GM18505 (cell line): ENCODE measurements around the gene CDKN2AIPNL.
"Not testable (repeated sequence)": the region's sequence is repeated elsewhere in the genome, so short reads cannot be mapped to it uniquely, and the experiment has no call there.

Experiments
- ATAC-seq: cut with Tn5 transposase; IDR thresholded peaks from one replicate; pipeline ENCODE4 v1.9.1; 2021; ENCODE audit not compliant: unreplicated experiment
- POLR2A ChIP-seq: IDR thresholded peaks from 4 replicates; pipeline ENCODE4 v1.6.1; 2011; ENCODE audit warnings: borderline replicate concordance; ENCODE audit not compliant: insufficient read depth, insufficient read length; ENCODE audit errors: extremely low read depth

Gene CDKN2AIPNL

DNA sequence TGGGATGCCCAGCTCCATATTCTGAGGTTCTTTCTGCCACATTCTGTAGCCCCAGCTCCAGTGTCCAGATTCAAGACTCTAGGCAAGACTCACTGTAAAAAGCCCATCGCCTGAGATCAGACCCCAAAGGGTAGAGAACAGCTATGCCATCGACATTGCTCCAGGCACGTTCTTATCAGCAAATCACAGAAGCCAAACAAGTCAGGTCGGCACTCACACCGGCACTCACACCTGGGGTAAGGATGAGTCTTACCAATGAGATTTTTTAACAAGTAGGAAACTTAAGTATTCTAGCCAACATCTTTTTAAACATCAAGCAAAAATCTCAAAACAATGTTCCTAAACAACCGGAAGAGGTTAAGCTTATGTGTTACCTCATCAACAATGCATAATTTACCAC is 2.4 kb downstream of the CDKN2AIPNL start:
- no peak for ATAC-seq
- no peak for TF ChIP-seq POLR2A

DNA sequence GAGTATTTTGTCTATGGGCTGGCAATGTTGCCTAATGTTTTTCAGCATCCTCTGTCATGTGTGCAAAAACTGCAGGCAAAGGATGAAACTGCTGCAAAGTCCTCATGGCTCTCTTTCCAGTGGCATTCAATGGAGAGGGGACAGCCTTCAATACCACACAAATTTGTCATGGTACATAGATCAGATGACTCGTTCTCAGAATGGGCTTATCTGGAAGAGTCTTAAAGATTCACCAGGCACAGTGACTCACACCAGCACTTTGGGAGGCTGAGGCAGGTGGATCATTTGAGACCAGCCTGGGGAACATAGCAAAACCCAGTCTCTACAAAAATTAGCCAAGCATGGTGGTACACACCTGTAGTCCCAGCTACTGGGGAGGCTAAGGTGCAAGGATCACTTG is 5.3 kb downstream of the CDKN2AIPNL start:
- no peak for TF ChIP-seq POLR2A
- no peak for ATAC-seq

DNA sequence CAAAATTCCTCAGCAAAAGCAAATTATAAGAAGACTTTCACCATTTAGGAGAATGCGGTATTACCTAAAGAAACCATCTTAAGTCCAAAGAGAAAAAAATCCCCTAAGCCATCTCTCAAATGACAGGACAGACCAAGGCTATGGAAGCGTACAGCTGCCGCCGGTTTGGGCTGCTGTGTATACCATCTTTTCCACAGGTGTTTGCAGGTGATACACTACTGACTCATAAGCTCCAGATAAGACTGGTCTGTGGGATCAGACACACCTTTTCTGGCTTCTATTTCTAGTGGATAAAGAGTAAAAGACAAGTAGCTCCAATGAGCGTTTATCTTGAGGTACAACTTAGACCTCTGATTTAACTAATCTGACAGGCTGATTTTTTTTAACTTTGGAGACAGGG is 7.7 kb downstream of the CDKN2AIPNL start:
- ATAC-seq, result no peak
- no peak for TF ChIP-seq POLR2A

DNA sequence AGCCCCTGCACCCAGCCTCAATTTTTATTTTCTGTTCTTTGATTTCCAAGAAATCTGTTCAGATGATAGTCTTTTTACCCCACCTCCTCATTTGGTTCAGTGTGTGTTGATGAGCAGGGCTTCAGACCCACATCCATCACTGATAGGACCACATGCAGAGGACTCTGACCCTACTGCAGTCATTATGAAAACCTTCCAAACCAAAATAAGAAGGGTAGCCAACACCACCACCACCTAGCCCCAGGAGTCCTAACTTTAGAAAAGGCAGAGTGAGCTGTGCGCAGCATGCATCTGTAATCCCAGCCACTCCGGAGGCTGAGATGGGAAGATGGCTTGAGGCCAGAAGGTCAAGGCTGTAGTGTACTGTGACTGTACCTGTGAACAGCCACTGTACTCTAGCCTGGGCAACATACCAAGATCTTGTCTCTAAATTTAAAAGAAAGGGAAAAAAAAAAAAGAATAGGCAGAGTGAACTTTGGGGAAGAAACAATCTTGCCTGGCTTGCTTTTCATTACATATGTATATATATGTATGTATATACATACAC is 13.0 kb downstream of the CDKN2AIPNL start:
- ATAC-seq, result no peak
- no peak for TF ChIP-seq POLR2A

DNA sequence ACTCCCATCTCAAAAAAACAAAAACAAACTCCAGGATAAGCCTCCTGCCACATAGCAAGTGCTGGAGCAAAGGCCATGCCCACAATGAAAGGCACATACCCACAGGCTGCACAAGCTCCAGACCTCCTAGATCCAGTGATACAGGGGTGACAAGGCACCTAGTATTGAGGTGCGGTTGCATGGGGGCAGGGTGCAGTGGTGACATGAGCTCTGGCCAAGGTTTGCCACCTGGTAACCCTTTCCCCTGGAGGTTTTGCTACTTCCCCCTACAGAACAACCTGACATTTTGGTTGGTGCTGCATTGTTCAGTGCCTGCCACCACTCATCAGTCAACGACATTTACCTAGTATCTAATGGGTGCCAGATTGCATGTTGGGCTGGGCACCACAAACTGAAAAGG is 14.5 kb downstream of the CDKN2AIPNL start:
- no peak for TF ChIP-seq POLR2A
- ATAC-seq, result no peak

DNA sequence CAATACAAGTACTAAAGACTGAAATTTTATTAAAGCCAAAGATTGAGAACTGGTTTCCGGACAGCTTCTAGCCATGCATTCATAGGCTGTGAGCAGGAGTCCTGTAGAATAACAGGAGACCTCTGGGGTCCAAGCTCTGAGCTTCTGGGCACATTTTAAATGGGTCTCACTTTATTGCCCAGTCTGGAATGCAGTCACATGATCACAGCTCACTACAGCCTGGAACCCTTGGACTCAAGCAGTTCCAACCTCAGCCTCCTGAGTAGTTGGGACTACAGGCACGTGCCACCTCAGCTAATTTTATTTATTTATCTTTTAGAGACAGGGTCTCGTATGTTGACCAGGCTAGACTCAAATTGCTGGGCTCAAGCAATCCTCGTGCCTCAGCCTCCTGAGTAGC is 15.4 kb downstream of the CDKN2AIPNL start:
- no peak for ATAC-seq
- TF ChIP-seq POLR2A, result no peak

DNA sequence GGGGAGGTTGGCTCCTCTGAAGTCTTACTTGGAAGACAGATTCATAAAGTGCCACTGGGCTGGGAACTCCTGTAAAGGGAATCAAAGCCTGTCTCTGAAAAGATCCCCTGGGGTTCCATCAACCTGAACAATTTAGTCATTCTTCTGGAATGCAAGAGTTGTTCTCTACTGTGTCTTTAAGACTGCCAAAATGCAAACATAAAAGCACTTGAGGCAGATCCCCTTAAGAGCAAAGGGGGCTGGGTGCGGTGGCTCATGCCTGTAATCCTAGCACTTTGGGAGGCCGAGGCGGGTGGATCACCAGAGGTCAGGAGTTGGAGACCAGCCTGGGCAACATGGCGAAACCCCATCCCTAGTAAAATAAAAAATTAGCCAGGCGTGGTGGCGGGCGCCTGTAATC is 16.7 kb downstream of the CDKN2AIPNL start:
- TF ChIP-seq POLR2A, result no peak
- ATAC-seq, result no peak

DNA sequence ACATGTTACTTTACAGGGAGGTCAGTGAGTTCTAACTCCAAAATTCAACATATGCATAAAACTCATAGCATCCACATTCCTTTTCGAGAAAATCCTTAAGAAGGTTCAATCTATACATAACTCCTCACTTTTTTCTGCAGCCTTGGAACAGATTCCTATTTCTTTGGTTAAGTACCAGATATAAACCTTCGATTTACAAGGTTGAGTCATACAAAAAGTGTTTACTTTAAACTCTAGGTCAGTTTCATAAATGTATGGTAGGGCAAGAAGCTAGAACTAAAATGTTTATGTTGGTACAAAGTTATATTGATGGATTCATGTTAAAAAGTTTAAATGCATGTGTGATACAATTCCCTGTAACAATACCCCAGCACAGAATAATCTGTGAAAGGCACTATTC is 19.4 kb downstream of the CDKN2AIPNL start:
- no peak for TF ChIP-seq POLR2A
- no peak for ATAC-seq

DNA sequence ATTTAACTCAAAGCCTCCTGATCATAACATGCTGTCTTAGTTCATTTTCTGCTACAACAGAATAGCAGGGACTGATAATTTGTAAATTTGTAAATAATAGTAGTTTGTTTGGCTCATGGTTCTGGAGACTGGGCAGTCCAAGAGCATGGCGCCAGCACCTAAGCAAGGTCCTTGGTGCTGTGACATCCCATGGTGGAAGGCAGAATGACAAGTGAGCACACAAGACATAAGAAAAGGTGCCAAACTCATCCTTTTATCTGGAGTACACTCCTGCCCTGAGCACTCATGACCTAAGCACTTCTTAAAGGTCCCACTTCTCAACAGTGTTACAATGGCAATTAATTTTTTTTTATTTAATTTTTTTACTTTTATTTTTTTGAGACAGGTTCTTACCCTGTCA is 24.2 kb downstream of the CDKN2AIPNL start:
- ATAC-seq, result no peak
- TF ChIP-seq POLR2A, result no peak

DNA sequence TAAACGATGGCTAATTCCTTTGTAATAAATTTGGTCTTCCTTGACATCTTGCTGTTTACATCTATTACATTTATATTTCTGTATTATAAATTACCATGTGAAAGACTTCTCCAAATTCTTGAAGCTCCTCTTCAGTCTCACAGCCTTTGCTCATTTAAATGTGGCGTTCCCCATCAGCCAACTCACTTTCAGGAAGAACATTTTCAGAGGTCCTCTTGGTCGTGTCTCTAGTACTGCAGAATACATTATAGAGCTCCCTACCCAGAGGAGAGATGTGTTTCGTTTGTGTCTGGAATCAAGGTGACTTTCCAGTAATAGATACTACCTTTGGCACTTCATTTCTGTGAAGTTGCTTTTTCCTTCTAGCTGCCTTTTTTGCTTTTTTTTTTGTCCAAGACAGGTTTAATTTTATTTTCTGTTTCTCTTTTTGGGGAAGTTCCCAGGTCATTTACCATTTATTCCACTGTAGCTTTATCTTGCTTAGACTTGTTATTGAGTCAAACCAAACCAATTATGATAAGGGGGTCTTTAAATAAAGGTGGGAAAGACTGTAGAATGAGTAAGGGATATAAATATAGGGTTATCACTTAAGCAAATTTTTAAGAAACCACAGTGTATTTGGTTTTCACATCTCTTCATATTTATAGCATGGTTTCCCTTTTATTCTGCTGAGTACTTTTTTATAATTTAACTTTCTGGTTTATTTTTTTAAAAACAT is 27.5 kb downstream of the CDKN2AIPNL start:
- ATAC-seq, result no peak
- no peak for TF ChIP-seq POLR2A

DNA sequence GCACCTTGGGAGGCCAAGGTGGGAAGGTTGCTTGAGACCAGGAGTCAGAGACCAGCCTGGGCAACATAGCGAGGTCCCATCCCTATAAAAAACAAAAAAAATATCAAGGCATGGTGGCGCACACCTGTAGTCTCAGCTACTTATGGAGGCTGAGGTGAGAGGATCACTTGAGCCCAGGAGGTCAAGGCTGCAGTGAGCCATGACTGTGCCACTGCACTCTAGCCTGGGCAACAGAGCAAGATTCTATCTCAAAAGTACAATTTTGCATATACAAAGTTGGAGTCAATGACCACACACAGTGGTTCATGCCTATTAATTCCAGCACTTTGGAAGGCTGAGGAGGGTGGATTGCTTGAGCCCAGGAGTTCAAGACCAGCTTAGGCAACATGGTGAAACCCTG is 29.5 kb downstream of the CDKN2AIPNL start:
- ATAC-seq, result not testable (repeated sequence)

DNA sequence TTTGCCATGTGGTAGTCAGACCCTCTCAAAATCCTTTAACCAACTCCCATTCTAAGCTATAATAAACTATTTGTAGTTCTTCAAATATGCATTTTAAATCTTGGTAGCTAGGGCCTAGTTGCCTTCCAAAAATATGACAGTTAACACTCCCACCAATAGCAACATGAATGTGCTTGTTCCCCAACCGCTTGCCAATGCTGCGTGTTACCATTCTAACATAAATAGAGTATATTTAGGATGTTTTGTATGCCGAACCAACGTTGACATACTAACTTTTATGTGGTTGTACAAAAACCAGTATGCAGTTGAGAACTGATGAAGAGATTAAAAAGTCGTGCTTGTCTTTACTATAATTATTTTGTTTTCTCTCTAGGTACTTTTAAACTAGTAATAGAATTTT is 31.3 kb downstream of the CDKN2AIPNL start:
- TF ChIP-seq POLR2A, result no peak
- no peak for ATAC-seq

DNA sequence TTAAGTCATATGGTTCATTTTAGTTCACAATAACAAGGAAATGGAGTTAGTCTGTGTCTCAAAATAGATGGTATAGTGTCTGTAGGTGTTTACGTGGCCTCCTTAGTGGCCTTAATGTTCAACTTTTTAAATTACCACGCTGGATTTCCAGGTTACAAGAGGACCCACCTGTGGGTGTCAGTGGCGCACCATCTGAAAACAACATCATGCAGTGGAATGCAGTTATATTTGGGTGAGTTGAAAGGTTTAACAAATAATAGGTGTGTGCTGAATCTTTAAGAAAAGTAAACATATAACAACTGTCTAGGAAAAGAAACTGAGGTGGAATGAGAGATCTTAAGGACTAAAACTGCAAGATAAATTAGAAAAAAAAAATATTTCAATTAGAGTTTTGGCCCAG is 37.4 kb downstream of the CDKN2AIPNL start:
- ATAC-seq, result no peak
- no peak for TF ChIP-seq POLR2A

DNA sequence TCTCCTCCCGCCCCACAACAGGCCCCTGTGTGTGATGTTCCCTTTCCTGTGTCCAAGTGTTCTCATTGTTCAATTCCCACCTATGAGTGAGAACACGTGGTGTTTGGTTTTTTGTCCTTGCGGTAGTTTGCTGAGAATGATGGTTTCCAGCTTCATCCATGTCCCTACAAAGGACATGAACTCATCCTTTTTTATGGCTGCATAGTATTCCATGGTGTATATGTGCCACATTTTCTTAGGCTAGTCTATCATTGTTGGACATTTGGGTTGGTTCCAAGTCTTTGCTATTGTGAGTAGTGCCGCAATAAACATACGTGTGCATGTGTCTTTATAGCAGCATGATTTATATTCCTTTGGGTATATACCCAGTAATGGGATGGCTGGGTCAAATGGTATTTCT is 38.0 kb downstream of the CDKN2AIPNL start:
- not testable (repeated sequence) for ATAC-seq

DNA sequence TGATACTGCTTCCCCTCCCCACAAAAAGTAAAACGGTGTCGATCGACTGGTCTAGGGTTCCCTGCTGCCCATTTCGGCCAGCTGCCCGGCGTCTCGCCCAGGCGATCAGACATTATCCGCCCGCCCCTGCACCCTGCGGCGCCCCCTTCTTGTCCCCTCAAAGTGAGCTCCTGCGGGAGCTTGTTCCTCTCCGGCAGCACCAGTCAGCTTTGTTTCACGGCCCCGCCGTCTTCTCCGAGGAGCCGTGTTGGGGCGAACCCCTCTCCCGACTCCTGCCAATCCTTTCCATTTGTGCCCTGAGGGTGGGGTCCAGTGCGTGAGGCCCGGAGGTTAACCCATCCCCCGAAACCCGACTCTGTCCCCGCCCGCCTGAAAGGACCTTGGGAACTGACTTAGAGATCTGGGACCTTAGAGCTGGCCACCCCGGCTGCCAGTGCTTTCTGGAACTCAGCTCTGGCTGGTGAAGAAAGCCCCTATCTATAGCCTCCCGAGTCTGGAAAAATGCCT is 39.8 kb downstream of the CDKN2AIPNL start:
- ATAC-seq, result no peak
- TF ChIP-seq POLR2A, result no peak
